Coronary artery (tissue), 2 donors: Measurements from ENCODE around the gene GZMM.

ENCODE experiments used
- DNase-seq: peaks from one replicate; pipeline ENCODE4 v3.0.0-alpha.2; 2017; ENCODE audit warnings: low spot score
- H3K27ac ChIP-seq, 2 donors: fragments of 200-600 bp; sonication (generic); one replicate each; pipeline ENCODE4 v1.5.1; 2016 to 2019
- H3K4me3 ChIP-seq: fragments of 200-600 bp; sonication (generic); 2 replicates; pipeline ENCODE4 v1.5.1; 2016; ENCODE audit warnings: mild to moderate bottlenecking, moderate library complexity
- CTCF ChIP-seq: fragments of 200-600 bp; sonication (generic); IDR thresholded peaks from one replicate; pipeline ENCODE4 v1.5.1; 2019; ENCODE audit warnings: antibody characterized with exemption

The GZMM gene

GRCh38 chr19:543910-544608 lies at the start of gene GZMM:
GZMM (plus strand) TSS chr19:544053; CDS start chr19:544072, 19 bp downstream.
- Histone ChIP-seq H3K4me3 (no peak within 1 kb of the TSS), H3K27ac (no peak within 1 kb of the TSS)
- no peak for DNase-seq
- no peak for TF ChIP-seq CTCF

DNA sequence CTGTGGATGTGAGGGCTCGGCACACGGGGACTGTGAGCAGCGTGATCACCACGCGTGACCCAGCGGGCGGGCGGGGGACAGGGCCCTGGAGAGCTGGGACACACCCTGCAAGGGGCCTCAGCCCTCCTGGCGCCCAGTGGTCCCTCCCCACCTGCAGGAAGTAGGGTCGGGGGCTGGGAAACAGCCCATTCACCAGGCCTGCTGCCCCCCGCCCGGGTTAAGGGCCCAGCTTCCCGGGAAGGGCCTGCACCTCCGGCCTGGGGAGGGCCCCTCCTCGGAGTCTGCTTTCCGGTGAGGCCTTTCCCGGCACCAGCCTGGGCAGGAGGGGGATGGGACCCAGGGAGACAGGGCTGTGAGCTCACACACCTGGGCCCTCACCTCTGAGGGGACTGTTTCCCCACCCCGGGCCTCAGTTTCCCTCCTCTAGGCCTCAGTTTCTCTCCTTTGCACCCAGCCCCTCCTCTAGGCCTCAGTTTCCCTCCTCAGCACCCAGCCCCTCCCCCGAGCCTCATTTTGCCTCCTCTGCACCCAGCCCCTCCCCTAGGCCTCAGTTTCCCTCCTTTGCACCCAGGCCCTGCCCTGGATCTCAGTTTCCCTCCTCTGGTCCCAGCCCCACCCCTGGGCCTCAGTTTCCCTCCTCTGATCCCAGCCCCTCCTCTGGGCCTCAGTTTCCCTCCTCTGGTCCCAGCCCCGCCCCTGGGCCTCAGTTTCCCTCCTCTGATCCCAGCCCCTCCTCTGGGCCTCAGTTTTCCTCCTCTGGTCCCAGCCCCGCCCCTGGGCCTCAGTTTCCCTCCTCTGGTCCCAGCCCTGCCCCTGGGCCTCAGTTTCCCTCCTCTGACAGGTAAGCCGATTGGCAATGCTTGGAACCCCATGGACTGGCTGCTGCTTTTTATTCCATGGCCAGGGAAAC lies 49.4 kb upstream of the GZMM start:
- DNase-seq, result no peak
- TF ChIP-seq CTCF, result no peak
- Histone ChIP-seq H3K27ac (no peak overlapping the region), H3K4me3 (no peak overlapping the region)

DNA sequence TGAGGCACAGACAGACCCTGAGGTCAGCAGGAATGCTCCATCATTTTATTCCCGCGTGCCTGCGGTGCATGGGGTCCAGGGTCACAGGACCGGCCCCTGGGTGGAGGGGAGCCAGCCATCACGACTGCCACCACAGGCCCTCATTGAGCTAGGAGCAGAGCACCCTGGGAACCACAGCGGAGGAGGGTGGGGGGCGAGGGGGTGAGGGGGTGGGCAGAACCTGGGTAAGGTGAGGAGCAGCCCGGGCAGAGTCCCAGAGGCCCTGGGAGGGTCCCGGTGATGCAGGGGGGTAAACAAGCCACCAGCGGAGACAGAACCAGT lies 48.8 kb upstream of the GZMM start:
- no peak for DNase-seq
- H3K27ac ChIP-seq, result no peak overlapping the region
- no peak overlapping the region for H3K4me3 ChIP-seq
- TF ChIP-seq CTCF, result no peak

DNA sequence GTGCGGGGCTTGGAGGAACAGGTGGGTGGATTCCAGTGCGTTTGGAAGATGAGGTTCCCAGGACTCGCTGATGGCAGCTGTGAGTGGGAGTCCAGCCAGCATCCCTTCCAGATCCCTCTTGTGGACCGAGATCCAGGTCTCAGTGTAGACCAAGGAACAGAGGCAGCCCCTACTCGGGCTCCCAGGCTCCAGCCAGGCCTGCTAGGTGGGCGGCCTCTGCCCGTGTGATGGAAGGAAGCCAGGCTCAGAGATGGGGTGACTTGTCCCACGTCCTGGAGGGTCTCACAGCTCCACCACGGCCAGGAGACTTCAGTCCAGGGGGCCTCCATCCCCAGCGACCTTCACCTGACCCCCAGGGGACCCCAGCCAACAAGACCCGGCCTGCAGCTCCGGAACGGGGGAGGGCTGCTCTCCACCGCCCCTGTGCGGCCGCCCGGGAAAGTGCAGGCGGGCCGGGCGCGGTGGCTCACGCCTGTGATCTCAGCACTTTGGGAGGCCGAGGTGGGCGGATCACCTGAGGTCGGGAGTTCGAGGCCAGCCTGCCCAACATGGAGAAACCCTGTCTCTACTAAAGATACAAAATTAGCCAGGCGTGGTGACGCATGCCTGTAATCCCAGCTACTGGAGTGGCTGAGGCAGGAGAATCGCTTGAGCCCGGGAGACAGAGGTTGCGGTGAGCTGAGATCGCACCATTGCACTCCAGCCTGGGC lies 48.3 kb upstream of the GZMM start:
- no peak for DNase-seq
- Histone ChIP-seq H3K27ac (no peak overlapping the region), H3K4me3 (no peak overlapping the region)
- TF ChIP-seq CTCF, result no peak

- DNase-seq, result no peak
- no peak for TF ChIP-seq CTCF
- H3K4me3 ChIP-seq, result peak within 1 kb of the TSS; percentile 55
- H3K27ac ChIP-seq, result no peak within 1 kb of the TSS
Observed at GRCh38 chr19:496112-496665, 47.7 kb upstream of the GZMM start, which contains the start of gene MADCAM1. MADCAM1 (plus strand) TSS chr19:496486; CDS start chr19:496500, 14 bp downstream.

GRCh38 chr19:496986-497385 lies 46.9 kb upstream of the GZMM start:
- TF ChIP-seq CTCF, result no peak
- Histone ChIP-seq H3K27ac (no peak overlapping the region), H3K4me3 (no peak overlapping the region)
- no peak for DNase-seq
